GM18907 (cell line): ENCODE results near the gene TSNAXIP1.

Source experiments
- ATAC-seq: cut with Tn5 transposase; IDR thresholded peaks from one replicate; pipeline ENCODE4 v1.9.1; 2021; ENCODE audit warnings: mild to moderate bottlenecking, moderate library complexity; ENCODE audit not compliant: unreplicated experiment

The TSNAXIP1 gene

DNA sequence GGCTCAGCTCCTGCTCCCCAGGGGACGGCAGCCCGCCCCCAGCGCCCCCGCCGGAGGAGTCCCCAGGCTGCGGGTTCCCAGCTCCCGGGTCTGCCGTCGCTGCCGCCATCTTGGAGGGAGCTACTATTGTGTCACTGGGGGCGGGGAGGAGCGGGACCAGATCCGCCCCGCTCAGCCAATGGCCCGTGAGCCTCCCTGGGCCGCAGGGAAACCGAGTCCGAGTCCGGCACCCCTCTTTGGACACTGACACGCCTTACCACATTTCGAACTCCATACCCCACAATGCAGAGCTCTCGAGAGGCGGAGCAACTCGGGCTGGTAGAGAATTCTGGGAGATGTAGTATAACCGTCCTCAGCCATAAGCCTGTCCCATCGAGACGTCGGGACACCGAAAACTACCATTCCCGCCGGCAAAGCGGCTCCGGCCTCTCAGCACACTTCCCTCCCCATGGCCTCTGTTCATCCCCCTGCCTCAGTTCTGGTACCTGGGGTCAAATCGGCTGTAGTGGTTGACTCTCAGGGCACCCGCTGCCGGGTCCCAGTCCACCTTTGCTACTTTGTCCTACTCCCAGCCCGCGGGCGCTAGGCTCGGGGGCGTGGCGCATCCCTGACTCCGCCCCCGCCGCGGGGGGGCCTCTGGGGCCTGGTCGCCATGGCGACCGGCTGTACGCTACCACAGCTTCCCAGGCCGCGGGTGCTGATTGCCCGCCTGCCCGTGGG lies at the start of gene TSNAXIP1, which contains the start of gene RANBP10:
TSNAXIP1 (plus strand) TSS at position 462 of the 720 bp plus-strand sequence. CDS start 261 bp downstream, outside the sequence.
RANBP10 (minus strand) TSS at position 133 of the 720 bp plus-strand sequence; CDS start at position 109, 24 bp downstream.
- peak; percentile 91 for ATAC-seq

DNA sequence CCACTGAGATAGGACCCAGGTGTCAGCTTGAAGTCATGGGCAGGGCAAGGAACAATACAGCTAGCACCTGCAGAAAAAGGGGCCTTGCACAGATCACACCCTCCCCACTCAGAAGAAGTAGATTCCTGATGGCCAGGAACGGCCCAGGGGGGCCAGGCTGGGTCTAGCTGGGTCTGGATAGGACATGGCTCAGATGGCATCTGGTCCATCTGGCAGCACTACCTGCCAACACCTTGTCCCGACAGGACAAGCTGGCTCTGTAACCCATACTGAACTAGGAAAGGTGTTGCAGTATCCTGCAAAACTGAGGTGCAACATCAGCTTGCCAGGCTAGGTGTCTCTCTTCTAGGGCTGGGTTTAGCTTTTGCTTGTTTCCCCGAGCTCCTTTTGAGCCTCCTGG lies 48.7 kb upstream of the TSNAXIP1 start:
- no peak for ATAC-seq

DNA sequence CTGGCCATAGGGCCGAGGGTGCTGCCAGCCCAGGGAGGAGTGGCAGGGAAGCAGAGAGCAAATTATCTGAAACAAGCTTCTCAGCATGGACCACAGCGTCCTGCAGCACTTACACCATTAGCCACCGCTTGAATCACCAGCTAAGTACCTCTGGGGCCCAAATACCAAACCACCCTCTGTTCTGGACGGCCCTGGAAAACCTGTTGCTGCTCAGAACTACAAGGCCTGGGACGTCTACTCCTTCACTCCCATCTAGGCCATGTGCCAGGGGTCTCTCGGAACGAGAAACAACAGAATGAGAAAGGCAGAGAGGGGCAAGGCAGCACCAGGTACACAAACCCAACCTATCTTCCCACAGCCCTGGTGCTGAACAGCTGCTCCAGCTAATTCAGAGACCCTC lies 47.7 kb upstream of the TSNAXIP1 start:
- no peak for ATAC-seq

DNA sequence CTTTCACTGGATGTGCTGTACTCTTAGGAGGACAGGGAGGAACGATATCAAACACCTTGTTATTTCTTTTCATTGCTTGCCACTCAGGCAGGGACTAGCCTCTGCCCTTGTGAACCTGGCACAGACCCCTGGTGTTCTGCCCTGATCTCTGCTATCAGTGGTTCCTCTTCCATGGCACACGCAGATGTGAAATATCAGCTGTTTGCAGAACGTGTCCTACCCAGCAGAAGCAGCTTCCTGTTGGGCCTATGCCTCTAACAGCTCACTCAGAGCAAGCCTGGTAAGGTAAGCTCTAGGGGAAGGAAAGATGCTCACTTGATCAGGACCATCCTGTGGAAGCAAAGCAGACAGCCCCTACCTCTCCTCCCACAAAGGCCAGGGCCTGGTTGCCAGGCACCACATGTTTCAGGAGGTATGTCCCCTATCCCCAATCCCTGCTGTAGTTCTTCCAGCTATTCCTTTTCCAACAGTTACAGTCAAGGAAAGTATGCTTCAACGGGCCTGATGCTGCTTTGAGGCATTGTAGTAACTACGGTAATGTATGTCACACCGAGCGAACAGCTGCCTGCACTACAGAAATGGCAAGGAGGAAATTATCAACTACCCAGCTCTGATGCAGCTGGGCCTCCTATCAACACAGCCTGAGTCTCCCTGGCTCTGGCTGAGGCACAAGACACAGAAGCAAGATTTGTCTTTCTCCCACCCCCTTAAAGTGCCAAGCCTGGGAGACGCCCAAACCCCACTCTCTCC lies 46.3 kb upstream of the TSNAXIP1 start:
- no peak for ATAC-seq

GRCh38 chr16:67760956-67761230 lies 45.8 kb upstream of the TSNAXIP1 start:
- ATAC-seq: no peak

DNA sequence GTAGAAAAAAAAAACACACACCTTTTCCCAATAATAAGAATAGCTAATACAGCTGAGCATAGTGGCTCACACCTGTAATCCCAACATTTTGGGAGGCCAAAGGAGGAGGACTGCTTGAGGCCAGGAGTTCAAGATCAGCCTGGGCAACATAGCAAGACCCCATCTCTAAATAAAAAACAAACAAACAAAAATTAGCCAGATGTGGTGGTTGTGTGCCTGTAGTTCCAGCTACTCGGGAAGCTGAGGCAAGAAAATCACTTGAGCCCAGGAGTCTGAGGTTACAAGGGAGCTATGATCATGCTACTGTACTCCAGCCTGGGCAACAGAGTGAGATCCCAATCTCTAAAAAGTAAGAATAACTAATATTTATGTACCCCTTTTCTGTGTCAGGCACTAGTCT lies 44.8 kb upstream of the TSNAXIP1 start:
- ATAC-seq: no peak

- ATAC-seq: no peak
These were observed 44.3 kb upstream of the TSNAXIP1 start for GRCh38 chr16:67762385-67762784.

- ATAC-seq: no peak
These were observed 43.6 kb upstream of the TSNAXIP1 start for GRCh38 chr16:67763066-67763465.

- no peak for ATAC-seq
These were observed 42.5 kb upstream of the TSNAXIP1 start for GRCh38 chr16:67764158-67764667.

DNA sequence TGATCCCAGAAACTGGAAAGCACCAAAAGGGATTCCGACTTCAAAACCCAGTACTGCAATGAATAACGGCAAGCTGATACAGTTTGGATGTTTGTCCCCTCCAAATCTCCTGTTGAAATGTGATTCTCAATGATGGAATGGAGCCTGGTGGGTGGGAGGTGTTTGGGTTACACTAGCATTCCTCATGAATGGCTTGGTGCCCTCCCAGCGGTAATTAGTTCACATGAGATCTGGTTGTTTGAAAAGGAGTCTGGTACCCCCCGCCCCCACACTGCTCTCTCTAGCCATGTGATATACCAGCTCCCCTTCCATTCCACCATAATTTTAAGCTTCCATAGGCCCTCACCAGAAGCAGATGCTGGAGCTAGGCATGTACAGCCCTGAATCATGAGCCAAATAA lies 40.4 kb upstream of the TSNAXIP1 start:
- no peak for ATAC-seq

DNA sequence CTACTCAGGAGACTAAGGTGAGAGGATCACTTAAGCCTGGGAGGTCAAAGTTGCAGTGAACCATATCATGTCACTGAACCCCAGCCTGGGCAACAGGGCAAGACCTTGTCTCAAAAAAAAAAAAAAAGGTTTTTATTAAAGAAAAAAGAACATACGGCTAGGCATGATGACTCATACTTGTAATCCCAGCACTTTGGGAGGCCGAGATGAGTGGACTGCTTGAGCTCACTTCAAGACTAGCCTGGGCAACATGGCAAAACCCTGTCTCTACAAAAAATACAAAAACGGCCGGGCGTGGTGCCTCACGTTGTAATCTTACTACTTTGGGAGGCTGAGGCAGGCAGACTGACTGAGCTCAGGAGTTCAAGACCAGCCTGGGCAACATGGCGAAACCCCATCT lies 38.7 kb upstream of the TSNAXIP1 start:
- no peak for ATAC-seq

DNA sequence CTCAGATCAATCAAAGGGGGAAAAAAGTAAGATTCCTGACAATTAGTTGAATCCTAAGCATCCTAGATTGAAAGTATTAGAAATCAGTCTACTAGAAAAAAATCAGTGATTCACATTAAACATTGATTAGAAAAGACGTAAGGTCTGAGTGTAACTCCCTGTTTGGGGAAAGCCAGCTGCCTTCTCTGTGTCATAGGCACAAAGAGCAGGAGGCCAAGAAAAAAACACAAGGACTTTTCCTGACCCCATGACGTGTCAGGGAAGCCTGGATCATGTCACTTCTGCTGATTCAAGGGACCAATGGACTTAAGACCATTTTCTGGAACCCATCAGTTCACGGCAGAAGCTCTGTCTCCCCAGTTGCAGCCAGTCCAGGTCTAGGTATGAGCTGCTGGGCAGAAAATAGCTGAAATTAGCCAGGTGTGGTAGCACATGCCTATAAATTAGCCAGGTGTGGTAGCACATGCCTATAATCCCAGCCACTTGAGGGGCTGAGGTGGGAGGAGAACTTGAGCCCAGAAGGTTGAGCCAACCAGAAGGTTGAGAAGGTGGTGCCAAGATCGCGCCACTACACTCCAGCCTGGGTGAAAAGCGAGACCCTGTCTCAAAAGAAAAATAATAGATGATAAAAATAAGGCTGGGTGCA lies 36.2 kb upstream of the TSNAXIP1 start:
- no peak for ATAC-seq

DNA sequence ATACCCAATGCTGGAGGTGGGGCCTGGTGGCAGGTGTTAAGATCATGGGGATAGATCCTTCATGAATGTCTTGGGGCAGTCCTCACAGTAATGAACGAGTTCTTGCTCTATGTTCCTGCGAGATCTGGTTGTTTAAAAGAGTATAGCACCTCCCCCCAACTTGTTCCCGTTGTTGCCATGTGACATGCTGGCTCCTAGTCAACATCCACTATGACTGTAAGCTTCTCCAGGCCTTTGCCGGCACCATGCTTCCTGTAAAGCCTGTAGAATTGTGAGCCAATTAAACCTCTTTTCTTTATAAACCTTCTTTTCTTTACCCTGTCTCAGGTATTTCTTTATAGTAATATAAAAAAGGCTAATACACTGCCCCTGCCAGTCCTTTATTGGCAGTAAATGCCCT lies 33.6 kb upstream of the TSNAXIP1 start:
- ATAC-seq: no peak

- ATAC-seq: no peak
These were observed 32.9 kb upstream of the TSNAXIP1 start for GRCh38 chr16:67773569-67774456.

GRCh38 chr16:67774457-67774853 lies 32.2 kb upstream of the TSNAXIP1 start:
- ATAC-seq: no peak

- ATAC-seq: no peak
These were observed 31.4 kb upstream of the TSNAXIP1 start for GRCh38 chr16:67775273-67775672.

DNA sequence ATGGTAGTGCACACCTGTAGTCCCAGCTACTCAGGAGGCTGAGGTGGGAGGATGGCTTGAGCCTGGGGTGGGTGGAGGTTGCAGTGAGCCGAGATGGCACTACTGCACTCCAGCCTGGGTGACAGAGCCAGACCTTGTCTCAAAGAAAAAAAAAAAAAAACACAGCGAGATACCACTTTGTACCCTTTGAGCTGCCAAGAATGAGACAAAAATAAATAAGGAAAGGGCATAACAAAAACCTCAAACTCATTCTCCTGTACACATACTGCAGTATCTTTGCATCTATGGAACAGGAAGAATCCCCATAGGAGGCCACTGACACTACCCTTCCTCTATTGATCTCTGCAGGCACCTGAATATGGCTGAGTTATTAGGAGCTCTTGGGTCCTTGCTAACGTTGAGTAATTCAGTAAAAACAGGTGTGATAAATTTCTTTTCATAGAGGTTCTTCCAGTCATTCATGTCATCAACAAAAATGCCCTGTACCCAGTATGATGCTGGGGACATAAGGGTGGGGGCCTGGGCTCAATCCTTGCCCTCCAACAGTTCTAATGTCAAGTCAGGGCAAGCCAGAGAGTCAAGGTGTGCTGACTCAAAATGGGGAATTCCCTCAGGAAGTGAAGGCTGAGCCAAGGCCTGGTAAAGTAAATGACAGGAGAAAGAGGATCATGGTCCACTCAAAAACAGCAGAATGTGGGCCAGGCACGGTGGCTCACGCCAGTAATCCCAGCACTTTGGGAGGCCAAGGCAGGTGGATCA lies 27.3 kb upstream of the TSNAXIP1 start:
- no peak for ATAC-seq

- ATAC-seq: no peak
These were observed 25.7 kb upstream of the TSNAXIP1 start for GRCh38 chr16:67780847-67781564.

GRCh38 chr16:67781565-67781921 lies 25.1 kb upstream of the TSNAXIP1 start:
- no peak for ATAC-seq
